C4-2B (cell line): ENCODE results near the gene KRTAP10-8.

ENCODE experiments used
- CTCF ChIP-seq: fragments of 450-650 bp; conservative IDR thresholded peaks from 2 replicates; pipeline ENCODE4 v1.5.1; 2017; ENCODE audit warnings: mild to moderate bottlenecking
- ZFX ChIP-seq: fragments of 450-650 bp; IDR thresholded peaks from 2 replicates; pipeline ENCODE4 v1.6.1; 2017

GRCh38 chr21:44614161-44614631, 2.3 kb downstream of the KRTAP10-8 start:
- TF ChIP-seq CTCF (no peak), ZFX (no peak)
